ENCODE results near the gene SLC7A14. TPM values are rescaled to one million over a fixed set of nuclear protein-coding genes. Genes with fewer than 3 reads are reported as not detected.

SLC7A14 gene
- total RNA-seq, 1 experiment from 2014 or later, result not detected

DNA sequence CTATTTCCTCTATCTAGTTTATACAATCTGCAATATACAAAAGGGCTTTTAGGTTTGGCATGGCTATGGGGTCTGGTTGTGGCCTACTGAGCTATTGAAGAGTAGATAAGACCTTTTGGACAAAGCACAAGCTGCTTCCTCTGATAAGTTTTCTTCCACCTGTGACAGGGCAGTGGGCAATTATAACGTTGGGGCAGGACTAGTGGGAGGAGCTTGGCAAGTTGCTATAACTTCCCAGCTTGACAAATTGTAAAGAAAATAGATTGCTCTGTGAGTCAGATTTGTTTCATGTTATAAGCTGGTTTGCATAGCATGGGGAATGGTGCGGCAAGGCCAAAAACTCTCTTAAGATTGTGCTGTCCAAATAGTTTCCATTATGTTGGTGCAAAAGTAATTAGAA lies 64.9 kb downstream of the SLC7A14 start:
- intact Hi-C loops (cut with micrococcal nuclease), result no loop called here

More for the DNA sequence above, 64.9 kb downstream of the SLC7A14 start:
- Histone ChIP-seq H3K9me3 (ENCODE audit: control insufficient read depth in 1 of 2, insufficient read depth in 1 of 2, low read depth in 1 of 2, low read length in 2 of 2) (no peaks in the 10 kb centered on the region), H2AFZ (ENCODE audit: low read depth, low read length, poor library complexity, severe bottlenecking) (no peak overlapping the region), H3K27ac (ENCODE audit: low read depth, low read length) (no peak overlapping the region), H3K4me3 (replicated peaks in 1 of 2; ENCODE audit: low read depth in 1 of 2, low read length in 2 of 2) (no peak overlapping the region), H3K4me1 (ENCODE audit: control insufficient read depth in 1 of 2, insufficient read depth in 2 of 2, low read length in 2 of 2) (no peaks in the 10 kb centered on the region), H3K27me3 (ENCODE audit: insufficient read depth, low read length) (no peaks in the 10 kb centered on the region), H4K20me1 (ENCODE audit: insufficient read depth) (no peaks in the 10 kb centered on the region), H3K9ac (ENCODE audit: low read length) (no peak overlapping the region), H3K79me2 (ENCODE audit: insufficient read depth, low read length) (no peaks in the 10 kb centered on the region), H3K4me2 (ENCODE audit: low read length) (no peak overlapping the region), H3K36me3 (ENCODE audit: control insufficient read depth in 1 of 2, insufficient read depth in 2 of 2, low read length in 2 of 2) (no peaks in the 10 kb centered on the region), H3K9me2 (ENCODE audit: insufficient read depth) (no peaks in the 10 kb centered on the region)
- no peak for DNase-seq (ENCODE audit: low read depth, low spot score)
- BruUV-seq (replicated peaks), result no TSS peak
- ChIA-PET CTCF (no interaction called here), RAD21 (ENCODE audit: low non-redundant PET in 1 of 2, low total read pairs in 2 of 2, uncharacterized antibody in 2 of 2, unreplicated experiment in 2 of 2) (no interaction called here), POLR2A (no interaction called here)
- no peak for ATAC-seq
- TF ChIP-seq ZNF274 (IDR thresholded peaks at IDR 0.05; ENCODE audit: low read depth, low read length) (no peak), RAD21 (IDR thresholded peaks at IDR 0.05; ENCODE audit: low read depth) (no peak), JUND (IDR thresholded peaks at IDR 0.05) (no peak), ZFX (IDR thresholded peaks at IDR 0.05) (no peak), SRF (IDR thresholded peaks at IDR 0.05; ENCODE audit: low read depth) (no peak), POLR2A (IDR thresholded peaks at IDR 0.05; ENCODE audit: borderline replicate concordance, extremely low read depth, insufficient read depth, insufficient read length) (no peak), EZH2phosphoT487 (IDR thresholded peaks at IDR 0.05; ENCODE audit: borderline replicate concordance) (no peak), CEBPB (IDR thresholded peaks at IDR 0.05; ENCODE audit: low read depth) (no peak), ELF1 (IDR thresholded peaks at IDR 0.05; ENCODE audit: borderline replicate concordance, low read depth) (no peak), FOSL1 (IDR thresholded peaks at IDR 0.05; ENCODE audit: low read depth) (no peak), TCF7L2 (IDR thresholded peaks at IDR 0.05; ENCODE audit: borderline replicate concordance, extremely low read depth, insufficient read depth, insufficient read length) (no peak), SP1 (IDR thresholded peaks at IDR 0.05; ENCODE audit: low read depth) (no peak), POLR2AphosphoS5 (IDR thresholded peaks at IDR 0.05; ENCODE audit: low read depth, low read length) (no peak), CBX3 (IDR thresholded peaks at IDR 0.05; ENCODE audit: low read depth) (no peak)
- TF ChIP-seq, protein P1, sequence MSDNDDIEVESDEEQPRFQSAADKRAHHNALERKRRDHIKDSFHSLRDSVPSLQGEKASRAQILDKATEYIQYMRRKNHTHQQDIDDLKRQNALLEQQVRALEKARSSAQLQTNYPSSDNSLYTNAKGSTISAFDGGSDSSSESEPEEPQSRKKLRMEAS (IDR thresholded peaks at IDR 0.05), result no peak
- TF ChIP-seq, protein P2, sequence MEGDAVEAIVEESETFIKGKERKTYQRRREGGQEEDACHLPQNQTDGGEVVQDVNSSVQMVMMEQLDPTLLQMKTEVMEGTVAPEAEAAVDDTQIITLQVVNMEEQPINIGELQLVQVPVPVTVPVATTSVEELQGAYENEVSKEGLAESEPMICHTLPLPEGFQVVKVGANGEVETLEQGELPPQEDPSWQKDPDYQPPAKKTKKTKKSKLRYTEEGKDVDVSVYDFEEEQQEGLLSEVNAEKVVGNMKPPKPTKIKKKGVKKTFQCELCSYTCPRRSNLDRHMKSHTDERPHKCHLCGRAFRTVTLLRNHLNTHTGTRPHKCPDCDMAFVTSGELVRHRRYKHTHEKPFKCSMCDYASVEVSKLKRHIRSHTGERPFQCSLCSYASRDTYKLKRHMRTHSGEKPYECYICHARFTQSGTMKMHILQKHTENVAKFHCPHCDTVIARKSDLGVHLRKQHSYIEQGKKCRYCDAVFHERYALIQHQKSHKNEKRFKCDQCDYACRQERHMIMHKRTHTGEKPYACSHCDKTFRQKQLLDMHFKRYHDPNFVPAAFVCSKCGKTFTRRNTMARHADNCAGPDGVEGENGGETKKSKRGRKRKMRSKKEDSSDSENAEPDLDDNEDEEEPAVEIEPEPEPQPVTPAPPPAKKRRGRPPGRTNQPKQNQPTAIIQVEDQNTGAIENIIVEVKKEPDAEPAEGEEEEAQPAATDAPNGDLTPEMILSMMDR (IDR thresholded peaks at IDR 0.05 in 2 of 3, conservative IDR thresholded peaks at IDR 0.05 in 1 of 3; ENCODE audit: borderline replicate concordance in 1 of 3, insufficient read depth in 1 of 3, low read depth in 2 of 3, low read length in 2 of 3), result no peak
